ENCODE data around the gene TRIP12.

GRCh38 chr2:229887441-229887840, 34.4 kb downstream of the TRIP12 start:
- TF ChIP-seq CTCF (IDR thresholded peaks at IDR 0.05), result no peak
- no peak for TF ChIP-seq POLR2AphosphoS5 (IDR thresholded peaks at IDR 0.05)
- TF ChIP-seq POLR2A (IDR thresholded peaks at IDR 0.05), result no peak
- TF ChIP-seq EP300 (IDR thresholded peaks at IDR 0.05), result no peak
